ENCODE data around the gene CRIP2.

CRIP2 gene

DNA sequence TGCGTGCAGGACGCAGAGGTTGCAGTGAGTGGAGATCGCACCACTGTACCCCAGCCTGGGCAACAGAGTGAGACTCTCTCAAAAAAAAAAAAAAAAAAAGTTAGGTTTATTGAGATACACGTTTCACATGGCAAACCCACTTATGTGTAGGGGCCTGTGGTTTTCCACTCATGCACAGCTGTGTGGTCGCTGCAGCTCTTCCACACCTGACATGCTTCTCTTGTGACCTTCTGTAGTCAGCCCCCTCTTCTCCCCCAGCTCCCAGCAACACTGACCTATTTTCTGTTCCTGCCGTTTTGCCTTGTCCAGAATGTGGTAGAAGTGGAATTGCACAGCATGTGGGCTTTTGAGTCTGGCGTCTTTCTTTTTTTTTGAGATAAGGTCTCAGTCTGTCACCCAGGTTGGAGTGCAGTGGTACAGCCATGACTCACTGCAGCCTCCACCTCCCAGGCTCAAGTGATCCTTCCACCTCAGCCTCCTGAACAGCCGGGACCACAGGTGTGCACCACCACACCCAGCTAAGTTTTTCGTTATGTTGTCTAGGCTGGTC is 46.6 kb upstream of the CRIP2 start:
- peak; percentile 68 for DNase-seq
- no peak overlapping the region for H2BK5ac ChIP-seq (ENCODE audit: low read length)
- peaks cover 72% of the 10 kb centered on the region for H3K79me2 ChIP-seq (ENCODE audit: control insufficient read depth, insufficient read depth, low read length)
- H3K4me1 ChIP-seq (ENCODE audit: control insufficient read depth, low read depth, low read length): no peaks in the 10 kb centered on the region
- H3K79me1 ChIP-seq (ENCODE audit: low read length): peaks cover 20% of the 10 kb centered on the region
- H2BK120ac ChIP-seq (ENCODE audit: low read depth, low read length): no peak overlapping the region
- no peak overlapping the region for H3K4me3 ChIP-seq (ENCODE audit: low read length)
- no peak overlapping the region for H3K18ac ChIP-seq (ENCODE audit: low read length)
- H2AK5ac ChIP-seq (ENCODE audit: low read length): no peak overlapping the region
- no peak overlapping the region for H3K23ac ChIP-seq (ENCODE audit: low read length)
- no peak overlapping the region for H3K4ac ChIP-seq (ENCODE audit: low read depth, low read length)
- H2BK15ac ChIP-seq (replicated peaks; ENCODE audit: low read depth): no peak overlapping the region
- no peaks in the 10 kb centered on the region for H3K27me3 ChIP-seq (ENCODE audit: insufficient read depth, low read length, poor library complexity)
- no CpG with 5 or more reads among the region's 9 CpGs for WGBS (ENCODE audit: extremely low coverage, insufficient coverage, low lambda C conversion rate)
- no peak overlapping the region for H3K27ac ChIP-seq (ENCODE audit: low read depth, low read length)
- H3K4me2 ChIP-seq (ENCODE audit: low read length): no peak overlapping the region
- peaks cover 2% of the 10 kb centered on the region for H3K36me3 ChIP-seq (ENCODE audit: control insufficient read depth, insufficient read depth, low read length)
- no peak overlapping the region for H3K56ac ChIP-seq (ENCODE audit: low read length)
- H4K8ac ChIP-seq (ENCODE audit: low read depth, low read length): no peak overlapping the region
- H4K5ac ChIP-seq (ENCODE audit: low read length): no peak overlapping the region
- no peak overlapping the region for H3K9ac ChIP-seq (ENCODE audit: low read length)

DNA sequence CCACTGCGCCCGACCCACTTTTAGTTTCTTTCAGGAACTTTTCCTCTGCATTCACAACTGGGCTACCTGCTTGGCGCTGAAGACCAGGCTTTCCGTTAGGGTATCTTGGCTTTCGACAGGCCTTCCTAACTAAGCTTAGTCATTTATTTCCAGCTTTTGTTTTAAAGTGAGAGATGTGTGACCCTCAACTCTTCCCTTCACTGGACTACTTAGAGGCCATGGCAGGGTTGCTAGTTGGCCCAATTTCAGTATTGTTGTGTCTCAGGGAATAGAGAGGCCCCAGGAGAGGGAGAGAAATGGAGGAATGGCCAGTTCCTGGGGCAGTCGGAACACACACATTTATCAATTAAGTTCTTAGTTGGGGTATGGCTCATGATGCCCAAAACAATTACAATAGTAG is 44.6 kb upstream of the CRIP2 start:
- no CpG with 5 or more reads among the region's 6 CpGs for WGBS (ENCODE audit: extremely low coverage, insufficient coverage, low lambda C conversion rate)
- no peak overlapping the region for H2AK5ac ChIP-seq (ENCODE audit: low read length)
- DNase-seq: no peak
- no peak overlapping the region for H3K18ac ChIP-seq (ENCODE audit: low read length)
- H4K5ac ChIP-seq (ENCODE audit: low read length): no peak overlapping the region
- H3K27me3 ChIP-seq (ENCODE audit: insufficient read depth, low read length, poor library complexity): no peaks in the 10 kb centered on the region
- no peaks in the 10 kb centered on the region for H3K4me1 ChIP-seq (ENCODE audit: control insufficient read depth, low read depth, low read length)
- H3K56ac ChIP-seq (ENCODE audit: low read length): no peak overlapping the region
- peaks cover 26% of the 10 kb centered on the region for H3K79me1 ChIP-seq (ENCODE audit: low read length)
- H3K79me2 ChIP-seq (ENCODE audit: control insufficient read depth, insufficient read depth, low read length): peaks cover 68% of the 10 kb centered on the region
- no peak overlapping the region for H3K23ac ChIP-seq (ENCODE audit: low read length)
- no peak overlapping the region for H2BK120ac ChIP-seq (ENCODE audit: low read depth, low read length)
- H4K8ac ChIP-seq (ENCODE audit: low read depth, low read length): no peak overlapping the region
- no peak overlapping the region for H3K4me3 ChIP-seq (ENCODE audit: low read length)
- H3K9ac ChIP-seq (ENCODE audit: low read length): no peak overlapping the region
- peaks cover 2% of the 10 kb centered on the region for H3K36me3 ChIP-seq (ENCODE audit: control insufficient read depth, insufficient read depth, low read length)
- H3K4ac ChIP-seq (ENCODE audit: low read depth, low read length): no peak overlapping the region
- H3K4me2 ChIP-seq (ENCODE audit: low read length): no peak overlapping the region
- H2BK5ac ChIP-seq (ENCODE audit: low read length): no peak overlapping the region
- H3K27ac ChIP-seq (ENCODE audit: low read depth, low read length): no peak overlapping the region
- no peak overlapping the region for H2BK15ac ChIP-seq (replicated peaks; ENCODE audit: low read depth)

DNA sequence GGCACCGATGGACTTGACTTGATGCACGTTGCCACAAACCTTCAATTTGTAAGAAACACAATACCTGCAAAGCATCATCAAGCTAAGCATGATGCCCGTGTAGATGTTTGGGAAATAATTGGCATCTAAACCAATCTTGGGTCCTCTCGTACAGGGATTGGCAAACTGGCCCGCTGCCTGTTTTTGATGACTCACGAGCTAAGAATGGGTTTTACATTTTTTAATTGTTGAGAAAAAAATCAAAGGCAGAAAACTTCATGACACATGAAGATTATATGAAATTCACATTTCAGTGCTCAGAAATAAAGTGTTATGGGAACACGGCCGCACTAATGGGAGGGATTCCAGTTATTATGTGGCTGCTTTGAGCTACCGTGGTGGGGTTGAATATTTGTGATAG is 44.1 kb upstream of the CRIP2 start:
- Histone ChIP-seq H4K8ac (ENCODE audit: low read depth, low read length) (no peak overlapping the region), H3K4me2 (ENCODE audit: low read length) (no peak overlapping the region), H3K4ac (ENCODE audit: low read depth, low read length) (no peak overlapping the region), H3K9ac (ENCODE audit: low read length) (no peak overlapping the region), H3K27ac (ENCODE audit: low read depth, low read length) (no peak overlapping the region), H3K4me3 (ENCODE audit: low read length) (no peak overlapping the region), H2BK5ac (ENCODE audit: low read length) (no peak overlapping the region), H3K27me3 (ENCODE audit: insufficient read depth, low read length, poor library complexity) (no peaks in the 10 kb centered on the region), H2BK120ac (ENCODE audit: low read depth, low read length) (no peak overlapping the region), H3K56ac (ENCODE audit: low read length) (no peak overlapping the region), H2BK15ac (replicated peaks; ENCODE audit: low read depth) (no peak overlapping the region), H3K18ac (ENCODE audit: low read length) (no peak overlapping the region), H3K79me1 (ENCODE audit: low read length) (peaks cover 29% of the 10 kb centered on the region), H3K23ac (ENCODE audit: low read length) (no peak overlapping the region), H3K79me2 (ENCODE audit: control insufficient read depth, insufficient read depth, low read length) (peaks cover 68% of the 10 kb centered on the region), H2AK5ac (ENCODE audit: low read length) (no peak overlapping the region), H3K36me3 (ENCODE audit: control insufficient read depth, insufficient read depth, low read length) (peaks cover 2% of the 10 kb centered on the region), H4K5ac (ENCODE audit: low read length) (no peak overlapping the region), H3K4me1 (ENCODE audit: control insufficient read depth, low read depth, low read length) (no peaks in the 10 kb centered on the region)
- no peak for DNase-seq
- no CpG with 5 or more reads among the region's 9 CpGs for WGBS (ENCODE audit: extremely low coverage, insufficient coverage, low lambda C conversion rate)

DNA sequence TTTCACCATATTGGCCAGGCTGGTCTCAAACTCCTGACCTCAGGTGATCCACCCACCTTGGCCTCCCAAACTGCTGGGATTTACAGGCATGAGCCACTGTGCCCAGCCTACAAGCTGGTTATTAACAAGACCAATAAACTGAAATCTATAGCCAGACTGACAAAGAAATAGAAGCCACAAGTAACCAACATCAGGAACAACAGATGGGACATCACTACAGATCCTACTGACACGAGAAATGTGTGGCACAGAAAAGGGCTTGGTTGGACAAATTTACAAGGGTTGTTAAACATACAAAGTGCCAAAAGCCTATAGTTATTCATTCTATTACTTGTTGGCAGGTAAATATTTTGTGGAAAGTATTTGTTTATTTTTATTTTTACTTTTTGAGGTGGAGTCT is 43.4 kb upstream of the CRIP2 start:
- Histone ChIP-seq H2AK5ac (ENCODE audit: low read length) (no peak overlapping the region), H2BK5ac (ENCODE audit: low read length) (no peak overlapping the region), H3K4me1 (ENCODE audit: control insufficient read depth, low read depth, low read length) (no peaks in the 10 kb centered on the region), H4K5ac (ENCODE audit: low read length) (no peak overlapping the region), H3K18ac (ENCODE audit: low read length) (no peak overlapping the region), H2BK15ac (replicated peaks; ENCODE audit: low read depth) (no peak overlapping the region), H3K9ac (ENCODE audit: low read length) (no peak overlapping the region), H2BK120ac (ENCODE audit: low read depth, low read length) (no peak overlapping the region), H3K79me2 (ENCODE audit: control insufficient read depth, insufficient read depth, low read length) (peaks cover 67% of the 10 kb centered on the region), H3K36me3 (ENCODE audit: control insufficient read depth, insufficient read depth, low read length) (peaks cover 2% of the 10 kb centered on the region), H4K8ac (ENCODE audit: low read depth, low read length) (no peak overlapping the region), H3K27me3 (ENCODE audit: insufficient read depth, low read length, poor library complexity) (no peaks in the 10 kb centered on the region), H3K4ac (ENCODE audit: low read depth, low read length) (no peak overlapping the region), H3K56ac (ENCODE audit: low read length) (no peak overlapping the region), H3K27ac (ENCODE audit: low read depth, low read length) (no peak overlapping the region), H3K79me1 (ENCODE audit: low read length) (peaks cover 31% of the 10 kb centered on the region), H3K4me3 (ENCODE audit: low read length) (no peak overlapping the region), H3K23ac (ENCODE audit: low read length) (no peak overlapping the region), H3K4me2 (ENCODE audit: low read length) (no peak overlapping the region)
- WGBS (ENCODE audit: extremely low coverage, insufficient coverage, low lambda C conversion rate): no CpG with 5 or more reads among the region's 1 CpG
- DNase-seq: no peak

DNA sequence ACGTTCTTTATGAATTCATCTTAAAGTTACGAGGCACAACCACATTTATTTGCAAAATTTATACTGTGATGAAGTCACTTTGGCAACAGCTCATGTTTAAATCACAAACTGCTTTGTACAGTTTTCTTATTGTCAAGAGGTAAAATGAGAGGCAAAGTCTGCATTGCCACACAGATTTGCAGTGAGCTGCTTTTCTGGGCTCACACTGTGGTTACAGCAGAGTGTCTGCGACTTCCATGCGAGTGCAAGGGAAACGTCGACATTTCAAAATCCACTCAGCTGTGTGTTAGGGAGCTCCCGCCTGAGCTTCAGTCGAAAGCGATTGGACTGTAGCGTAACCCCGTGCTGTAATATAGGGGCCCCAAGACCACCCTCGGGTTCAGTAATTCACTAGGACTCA is 42.0 kb upstream of the CRIP2 start:
- Histone ChIP-seq H4K5ac (ENCODE audit: low read length) (no peak overlapping the region), H3K4me1 (ENCODE audit: control insufficient read depth, low read depth, low read length) (no peaks in the 10 kb centered on the region), H3K36me3 (ENCODE audit: control insufficient read depth, insufficient read depth, low read length) (no peaks in the 10 kb centered on the region), H3K27me3 (ENCODE audit: insufficient read depth, low read length, poor library complexity) (no peaks in the 10 kb centered on the region), H2AK5ac (ENCODE audit: low read length) (no peak overlapping the region), H3K27ac (ENCODE audit: low read depth, low read length) (no peak overlapping the region), H3K4me2 (ENCODE audit: low read length) (no peak overlapping the region), H3K4me3 (ENCODE audit: low read length) (no peak overlapping the region), H3K9ac (ENCODE audit: low read length) (no peak overlapping the region), H3K56ac (ENCODE audit: low read length) (no peak overlapping the region), H3K79me1 (ENCODE audit: low read length) (peaks cover 37% of the 10 kb centered on the region), H2BK120ac (ENCODE audit: low read depth, low read length) (no peak overlapping the region), H2BK5ac (ENCODE audit: low read length) (no peak overlapping the region), H2BK15ac (replicated peaks; ENCODE audit: low read depth) (no peak overlapping the region), H3K23ac (ENCODE audit: low read length) (no peak overlapping the region), H3K18ac (ENCODE audit: low read length) (no peak overlapping the region), H3K4ac (ENCODE audit: low read depth, low read length) (no peak overlapping the region), H4K8ac (ENCODE audit: low read depth, low read length) (no peak overlapping the region), H3K79me2 (ENCODE audit: control insufficient read depth, insufficient read depth, low read length) (peaks cover 67% of the 10 kb centered on the region)
- WGBS (ENCODE audit: extremely low coverage, insufficient coverage, low lambda C conversion rate): no CpG with 5 or more reads among the region's 12 CpGs
- DNase-seq: no peak

DNA sequence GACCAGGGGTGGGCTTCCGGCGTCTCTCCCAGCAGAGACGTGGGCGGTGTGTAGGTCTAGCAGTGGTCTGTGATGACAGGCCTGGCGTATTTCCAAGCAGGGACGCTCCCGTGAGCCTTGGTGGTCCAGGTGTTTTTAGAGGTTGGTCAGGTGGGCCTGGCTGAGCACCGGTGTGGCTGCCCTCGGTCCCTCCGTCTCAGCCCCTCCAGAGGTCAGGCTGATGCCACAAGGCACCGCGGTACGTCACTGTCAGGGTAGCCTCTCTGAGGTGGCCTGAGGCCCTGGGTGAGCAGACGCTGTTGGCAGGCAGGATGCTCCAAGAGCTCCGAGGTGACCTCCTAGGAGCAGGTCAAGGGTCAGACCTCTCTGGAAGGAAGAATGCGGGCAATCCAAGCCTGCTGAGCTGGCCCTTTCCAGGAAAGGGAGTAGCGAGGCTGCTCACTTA is 41.4 kb upstream of the CRIP2 start:
- H2AK5ac ChIP-seq (ENCODE audit: low read length): no peak overlapping the region
- H3K4me3 ChIP-seq (ENCODE audit: low read length): no peak overlapping the region
- H3K27me3 ChIP-seq (ENCODE audit: insufficient read depth, low read length, poor library complexity): no peaks in the 10 kb centered on the region
- H4K5ac ChIP-seq (ENCODE audit: low read length): no peak overlapping the region
- no peak overlapping the region for H4K8ac ChIP-seq (ENCODE audit: low read depth, low read length)
- H2BK5ac ChIP-seq (ENCODE audit: low read length): no peak overlapping the region
- no peak overlapping the region for H3K27ac ChIP-seq (ENCODE audit: low read depth, low read length)
- H3K4me2 ChIP-seq (ENCODE audit: low read length): no peak overlapping the region
- no peak overlapping the region for H3K56ac ChIP-seq (ENCODE audit: low read length)
- no peak overlapping the region for H3K9ac ChIP-seq (ENCODE audit: low read length)
- H3K4me1 ChIP-seq (ENCODE audit: control insufficient read depth, low read depth, low read length): no peaks in the 10 kb centered on the region
- no peak overlapping the region for H2BK120ac ChIP-seq (ENCODE audit: low read depth, low read length)
- peaks cover 67% of the 10 kb centered on the region for H3K79me2 ChIP-seq (ENCODE audit: control insufficient read depth, insufficient read depth, low read length)
- DNase-seq: no peak
- no peak overlapping the region for H2BK15ac ChIP-seq (replicated peaks; ENCODE audit: low read depth)
- H3K79me1 ChIP-seq (ENCODE audit: low read length): peaks cover 42% of the 10 kb centered on the region
- no CpG with 5 or more reads among the region's 17 CpGs for WGBS (ENCODE audit: extremely low coverage, insufficient coverage, low lambda C conversion rate)
- H3K18ac ChIP-seq (ENCODE audit: low read length): no peak overlapping the region
- no peaks in the 10 kb centered on the region for H3K36me3 ChIP-seq (ENCODE audit: control insufficient read depth, insufficient read depth, low read length)
- H3K23ac ChIP-seq (ENCODE audit: low read length): no peak overlapping the region
- H3K4ac ChIP-seq (ENCODE audit: low read depth, low read length): no peak overlapping the region

All from mesendoderm (in vitro differentiated cells).